Tongue (tissue), 2 donors: ENCODE results near the gene TRABD. TPM values are rescaled to one million over a fixed set of nuclear protein-coding genes. Genes with fewer than 3 reads are reported as not detected.
"Not testable (repeated sequence)": the region's sequence is repeated elsewhere in the genome, so short reads cannot be mapped to it uniquely, and the experiment has no call there.

ENCODE experiments used
- DNase-seq: peaks from one replicate; pipeline ENCODE4 v3.0.0-alpha.2; 2015
- total RNA-seq: library from RNA; depleted of rRNA; stranded (reverse); fragments of >200 nt; gene quantifications from one replicate; pipeline ENCODE4 v1.2.3, GENCODE V29; 2014

TRABD gene, protein sequence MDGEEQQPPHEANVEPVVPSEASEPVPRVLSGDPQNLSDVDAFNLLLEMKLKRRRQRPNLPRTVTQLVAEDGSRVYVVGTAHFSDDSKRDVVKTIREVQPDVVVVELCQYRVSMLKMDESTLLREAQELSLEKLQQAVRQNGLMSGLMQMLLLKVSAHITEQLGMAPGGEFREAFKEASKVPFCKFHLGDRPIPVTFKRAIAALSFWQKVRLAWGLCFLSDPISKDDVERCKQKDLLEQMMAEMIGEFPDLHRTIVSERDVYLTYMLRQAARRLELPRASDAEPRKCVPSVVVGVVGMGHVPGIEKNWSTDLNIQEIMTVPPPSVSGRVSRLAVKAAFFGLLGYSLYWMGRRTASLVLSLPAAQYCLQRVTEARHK
- total RNA-seq = 18.5 TPM

DNA sequence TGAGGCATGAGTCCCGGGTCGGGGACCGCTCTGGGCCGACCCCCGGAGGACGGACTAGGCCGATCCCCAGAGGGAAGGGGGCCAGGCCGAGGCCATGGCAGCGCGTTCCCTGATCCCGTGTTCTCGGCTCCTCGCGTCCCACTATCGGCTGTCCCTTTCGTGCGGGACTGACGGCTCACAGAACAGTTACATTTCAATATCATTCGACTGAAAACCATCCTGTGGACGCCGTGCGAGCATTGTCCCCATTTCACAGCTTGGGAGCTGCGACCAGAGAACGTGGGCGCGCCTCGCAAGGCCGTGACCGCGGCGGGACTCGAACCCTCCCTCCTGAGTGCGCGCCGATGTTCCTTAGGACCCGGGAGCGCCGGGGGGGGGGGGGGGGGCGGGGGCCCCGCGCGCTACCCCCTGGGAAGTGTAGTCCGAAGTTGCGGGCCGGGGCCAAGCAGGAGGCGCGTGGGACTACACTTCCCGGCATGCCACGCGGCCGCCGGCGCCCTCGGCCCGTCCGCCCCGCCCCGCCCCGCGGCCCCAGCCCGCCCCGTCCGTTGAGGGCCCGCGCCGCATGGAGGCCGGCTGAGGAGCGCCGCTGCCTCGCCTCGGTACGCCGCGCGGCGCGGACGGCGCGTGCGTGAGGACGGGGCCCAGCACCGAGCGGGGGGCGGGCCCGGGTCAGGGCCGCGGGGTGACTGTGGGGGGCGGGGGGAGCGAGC, at the start of gene TRABD:
TSS of gene TRABD (plus strand) at position 539 of the 713 bp plus-strand sequence. CDS start 7,148 bp downstream, outside the sequence.
- peak; percentile 96 for DNase-seq

GRCh38 chr22:50136581-50137015, 49.1 kb upstream of the TRABD start:
- peak; percentile 72 for DNase-seq

- DNase-seq = not testable (repeated sequence)
Measured at GRCh38 chr22:50137277-50137676, 48.4 kb upstream of the TRABD start.

DNA sequence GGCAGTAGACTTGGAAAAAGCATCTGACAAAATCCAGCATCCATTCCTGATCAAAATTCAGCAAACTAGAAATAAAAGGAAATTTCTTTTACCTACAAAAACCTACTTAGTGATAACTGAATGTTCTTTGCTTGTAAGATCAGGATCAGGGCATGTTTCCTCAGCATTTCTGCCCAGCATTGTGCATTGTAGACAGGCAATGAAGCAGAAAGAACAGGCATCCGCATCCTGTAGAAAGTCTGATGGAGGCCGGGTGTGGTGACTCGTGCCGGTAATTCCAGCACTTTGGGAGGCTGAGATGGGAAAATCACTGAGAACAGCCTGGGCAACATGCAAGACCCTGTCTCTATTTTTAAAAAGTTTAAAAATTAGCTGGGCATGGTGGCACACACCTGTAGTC, 47.7 kb upstream of the TRABD start:
- no peak for DNase-seq

DNA sequence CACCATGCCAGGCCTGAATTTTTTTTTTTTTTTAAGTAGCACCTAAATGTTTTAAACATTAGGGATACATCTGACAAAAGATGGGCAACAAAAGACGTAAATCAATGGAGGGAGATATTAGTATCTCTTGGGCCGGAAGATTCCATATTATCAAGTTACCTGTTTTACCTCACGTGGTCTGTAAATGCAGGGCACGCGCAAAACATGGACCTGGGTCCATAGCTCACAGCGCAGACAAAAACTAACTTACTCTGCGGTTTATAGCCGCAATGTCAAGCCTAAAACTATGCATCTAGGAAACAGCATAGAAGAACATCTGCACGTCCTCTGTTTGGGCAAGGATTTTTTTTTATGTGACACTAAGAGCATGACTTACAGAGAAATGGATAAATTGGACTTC, 46.7 kb upstream of the TRABD start:
- no peak for DNase-seq

GRCh38 chr22:50139843-50140415, 45.8 kb upstream of the TRABD start:
- DNase-seq = no peak

GRCh38 chr22:50140615-50141014, 45.1 kb upstream of the TRABD start:
- no peak for DNase-seq

DNA sequence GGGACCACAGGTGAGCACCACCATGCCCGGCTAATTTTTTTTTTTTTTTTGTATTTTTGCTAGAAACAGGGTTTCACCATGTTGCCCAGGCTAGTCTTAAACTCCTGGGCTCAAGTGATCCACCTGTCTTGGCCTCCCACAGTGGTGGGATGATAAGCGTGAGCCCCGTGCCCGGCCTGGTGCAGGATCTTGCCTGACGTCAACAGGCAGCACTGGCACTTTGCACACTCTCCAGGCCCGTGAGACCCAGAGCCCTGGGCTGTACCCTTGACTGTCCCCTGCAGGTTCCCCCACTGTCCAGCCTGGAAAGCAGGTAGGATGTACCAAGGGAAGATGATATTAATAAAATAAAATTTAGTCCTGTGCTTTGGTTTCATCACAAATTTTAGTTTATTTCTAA, 44.3 kb upstream of the TRABD start:
- DNase-seq = no peak

GRCh38 chr22:50141891-50142363, 43.8 kb upstream of the TRABD start:
- no peak for DNase-seq

- no peak for DNase-seq
Measured at GRCh38 chr22:50143096-50143495, 42.6 kb upstream of the TRABD start.

- DNase-seq = no peak
Measured at GRCh38 chr22:50144005-50144614, 41.6 kb upstream of the TRABD start.

DNA sequence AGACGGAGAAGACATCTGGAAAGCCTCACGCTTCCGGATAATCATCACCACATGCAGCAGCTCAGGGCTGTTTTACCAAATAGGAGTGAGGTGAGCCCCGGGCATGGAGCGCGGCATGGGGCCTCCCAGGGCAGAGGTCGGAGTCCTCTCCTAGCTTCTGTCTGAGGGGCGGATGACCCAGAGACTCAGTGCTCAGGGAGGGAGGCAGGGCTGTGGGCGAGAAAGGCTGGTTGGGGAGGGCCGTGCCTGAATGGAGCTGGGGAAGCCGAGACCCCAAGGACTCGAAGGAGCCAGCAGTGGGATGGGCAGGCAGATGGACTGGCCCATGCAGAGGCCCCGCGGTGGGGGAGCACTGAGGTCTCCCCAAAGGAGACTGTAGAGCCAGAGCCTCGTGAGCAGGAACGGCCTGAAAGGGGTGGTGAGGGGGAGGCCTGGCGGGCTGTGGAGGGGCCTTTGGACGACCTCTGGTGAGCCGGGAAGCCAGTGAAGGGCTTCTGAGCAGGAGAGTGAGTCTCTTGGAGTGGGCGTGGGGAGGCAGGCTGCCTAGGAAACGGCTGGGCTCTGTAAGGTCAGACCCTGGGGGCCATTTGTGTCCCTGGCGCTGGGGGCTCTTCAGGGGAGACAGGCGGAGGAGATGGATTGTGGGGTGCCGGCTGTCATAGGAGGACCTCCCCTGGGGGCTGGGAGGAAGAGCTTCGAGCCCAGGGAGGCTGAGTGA, 39.8 kb upstream of the TRABD start:
- DNase-seq = no peak

DNA sequence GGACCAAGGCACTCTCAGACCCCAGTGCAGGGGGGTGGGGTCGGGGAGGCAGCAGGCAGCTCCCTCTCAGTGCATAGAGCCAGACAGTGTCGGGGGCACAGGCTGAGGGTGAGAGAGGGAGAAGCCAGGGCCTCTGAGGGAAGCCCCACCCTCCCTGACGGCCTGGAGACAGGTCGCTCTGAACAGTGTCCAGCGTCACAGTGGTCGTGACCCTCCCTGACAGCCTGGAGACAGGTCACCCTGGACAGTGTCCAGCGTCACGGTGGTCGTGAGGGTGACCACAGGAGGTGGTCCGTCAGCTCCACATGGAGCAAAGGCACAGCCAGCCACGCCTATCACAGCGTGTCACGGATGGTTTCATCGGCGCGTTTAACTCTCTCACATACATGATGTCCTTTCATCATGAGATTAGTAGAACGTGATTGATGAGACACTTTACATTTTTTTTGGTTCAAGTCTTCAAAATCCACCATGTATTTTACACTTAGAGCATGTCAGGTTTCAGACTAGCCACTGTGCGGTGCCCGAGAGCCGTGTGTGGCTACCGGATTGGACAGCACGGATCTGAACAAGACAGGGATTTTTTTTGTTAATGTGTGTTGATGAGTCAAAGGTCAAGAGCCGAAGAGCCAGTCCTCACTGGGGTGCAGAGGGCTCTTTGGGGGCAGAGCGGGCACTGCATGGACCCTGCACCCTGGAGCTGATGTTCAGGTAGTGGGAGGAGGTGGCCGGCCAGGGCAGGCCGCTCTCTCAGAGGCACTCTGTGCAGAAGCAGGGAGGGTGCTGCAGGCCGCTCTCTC, 39.1 kb upstream of the TRABD start:
- DNase-seq = peak; percentile 82

DNA sequence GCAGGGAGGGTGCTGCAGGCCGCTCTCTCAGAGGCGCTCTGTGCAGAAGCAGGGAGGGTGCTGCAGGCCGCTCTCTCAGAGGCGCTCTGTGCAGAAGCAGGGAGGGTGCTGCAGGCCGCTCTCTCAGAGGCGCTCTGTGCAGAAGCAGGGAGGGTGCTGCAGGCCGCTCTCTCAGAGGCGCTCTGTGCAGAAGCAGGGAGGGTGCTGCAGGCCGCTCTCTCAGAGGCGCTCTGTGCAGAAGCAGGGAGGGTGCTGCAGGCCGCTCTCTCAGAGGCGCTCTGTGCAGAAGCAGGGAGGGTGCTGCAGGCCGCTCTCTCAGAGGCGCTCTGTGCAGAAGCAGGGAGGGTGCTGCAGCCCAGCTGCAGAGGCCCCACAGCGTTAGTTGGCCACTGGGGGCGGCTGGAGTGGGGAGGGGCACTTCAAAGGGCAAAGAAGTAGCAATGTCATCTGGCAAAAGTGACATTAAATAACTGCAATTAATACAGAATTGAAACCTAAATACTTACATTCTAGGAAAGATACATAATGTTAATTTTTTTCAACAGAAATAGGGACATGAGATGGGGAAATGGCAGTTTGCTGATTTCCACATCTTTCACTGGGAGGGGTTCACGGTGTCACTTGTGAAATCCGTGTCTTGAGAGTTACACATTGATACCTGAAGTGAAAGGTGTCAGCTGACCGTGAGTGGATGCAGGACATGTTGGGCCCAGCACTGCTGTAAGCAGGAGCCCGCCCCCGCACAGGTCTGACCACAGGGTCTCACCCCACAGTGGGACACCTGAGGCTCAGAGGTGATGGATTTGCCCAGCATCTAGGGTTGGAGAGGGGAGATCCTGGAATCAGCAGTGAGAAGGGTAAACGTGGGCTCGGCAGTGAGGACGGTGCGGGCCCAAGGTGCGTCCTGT, 38.2 kb upstream of the TRABD start:
- DNase-seq = not testable (repeated sequence)

- no peak for DNase-seq
Measured at GRCh38 chr22:50148166-50148500, 37.6 kb upstream of the TRABD start.

GRCh38 chr22:50148991-50149721, 36.6 kb upstream of the TRABD start:
- DNase-seq = peak; percentile 59

DNA sequence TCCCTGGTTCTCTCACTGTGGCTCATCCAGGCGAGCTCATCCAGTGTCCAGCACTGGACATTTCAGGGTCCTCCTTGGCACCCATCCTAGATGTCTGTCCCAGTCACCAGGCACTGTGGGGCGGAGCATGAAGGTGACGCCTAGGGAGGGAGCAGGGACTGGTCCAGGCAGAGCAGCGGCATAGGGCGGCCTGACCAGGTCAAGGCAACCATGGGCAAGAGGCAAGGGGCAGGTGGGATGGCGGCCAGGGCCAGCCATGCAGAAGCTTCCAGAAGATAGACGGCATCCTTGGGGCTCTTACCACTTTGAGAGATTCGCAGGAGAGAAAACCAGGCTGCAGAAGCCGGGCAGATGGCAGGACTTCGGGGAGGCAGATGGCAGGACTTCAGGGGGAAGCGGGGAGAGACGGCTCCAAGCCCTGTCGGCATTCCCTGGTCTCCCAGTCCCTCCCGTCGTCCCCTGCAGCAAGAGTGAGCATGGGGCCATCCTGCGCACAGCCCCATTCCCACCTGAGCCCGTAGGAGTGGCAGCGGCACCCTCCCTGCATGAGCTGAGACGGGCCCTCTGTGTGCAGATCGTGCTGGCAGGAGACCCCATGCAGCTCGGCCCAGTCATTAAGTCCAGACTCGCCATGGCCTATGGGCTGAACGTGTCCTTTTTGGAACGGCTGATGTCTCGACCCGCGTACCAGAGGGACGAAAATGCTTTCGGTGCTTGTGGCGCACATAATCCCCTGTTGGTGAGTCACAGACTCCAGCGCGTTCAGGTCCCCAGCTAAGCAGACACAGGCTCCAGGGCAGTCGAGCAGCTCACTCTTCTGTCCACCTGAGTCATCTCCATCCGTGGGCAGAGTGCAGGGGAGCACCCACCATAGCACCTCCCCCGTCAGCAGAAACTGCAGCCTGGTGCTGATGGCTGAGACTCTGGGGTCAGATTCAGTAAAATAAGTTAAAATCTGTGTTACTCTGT, 35.3 kb upstream of the TRABD start:
- DNase-seq = no peak
